ENCODE data around the gene BEST1. TPM values are rescaled to one million over a fixed set of nuclear protein-coding genes. Genes with fewer than 3 reads are reported as not detected.

The BEST1 gene
- total RNA-seq, 1 experiment from 2014 or later: 2.3 TPM

DNA sequence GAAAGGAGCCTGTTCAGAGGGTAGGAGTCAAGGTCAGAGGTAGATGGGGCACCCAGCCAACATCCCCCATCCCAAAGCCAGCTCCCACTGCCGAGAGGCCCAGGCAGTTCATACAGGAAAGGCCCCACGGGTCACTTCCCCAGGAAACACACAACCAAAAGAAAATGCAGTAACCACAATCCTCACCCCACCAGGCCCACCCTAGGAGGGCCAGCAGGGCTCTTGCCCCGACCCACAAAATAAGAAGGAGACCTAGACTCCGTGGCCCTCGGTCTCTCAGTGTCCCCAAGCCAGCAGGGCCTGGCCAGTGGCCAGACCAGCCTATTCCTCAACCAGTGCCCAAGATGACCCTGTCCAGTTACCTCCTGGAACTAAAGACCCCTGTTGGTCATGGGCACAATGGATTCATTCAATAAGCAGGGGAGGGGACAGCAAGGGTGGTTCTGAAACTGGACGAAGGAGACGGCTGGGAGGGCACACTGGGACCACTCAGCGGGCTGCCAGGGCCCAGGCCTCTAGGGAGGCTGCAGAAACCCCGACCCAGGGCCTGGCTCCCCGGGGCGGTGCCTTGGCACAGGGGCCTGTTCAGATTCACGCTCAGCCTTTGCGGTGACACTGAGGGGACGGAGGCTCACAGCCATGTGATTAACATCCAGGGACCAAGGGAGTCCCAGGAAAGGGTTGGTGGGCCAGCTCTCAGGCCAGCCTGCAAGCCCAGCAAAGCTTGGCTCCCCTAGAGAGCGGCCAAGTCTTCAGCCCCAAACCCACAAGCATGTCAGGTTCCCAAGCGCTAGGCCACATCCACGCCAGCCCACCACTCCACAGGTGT lies 38.2 kb upstream of the BEST1 start:
- Histone ChIP-seq H3K4me2 (ENCODE audit: low read length) (no peak overlapping the region), H3K27ac (ENCODE audit: low read depth, low read length) (no peak overlapping the region), H4K20me1 (ENCODE audit: insufficient read depth) (no peaks in the 10 kb centered on the region), H3K27me3 (ENCODE audit: insufficient read depth, low read length) (no peaks in the 10 kb centered on the region), H2AFZ (ENCODE audit: low read depth, low read length, poor library complexity, severe bottlenecking) (no peak overlapping the region), H3K36me3 (ENCODE audit: control insufficient read depth in 1 of 2, insufficient read depth in 2 of 2, low read length in 2 of 2) (no peaks in the 10 kb centered on the region), H3K9me3 (ENCODE audit: control insufficient read depth in 1 of 2, insufficient read depth in 1 of 2, low read depth in 1 of 2, low read length in 2 of 2) (no peaks in the 10 kb centered on the region), H3K9me2 (ENCODE audit: insufficient read depth) (no peaks in the 10 kb centered on the region), H3K4me1 (ENCODE audit: control insufficient read depth in 1 of 2, insufficient read depth in 2 of 2, low read length in 2 of 2) (peaks cover 0 to 7% of the 10 kb centered on the region in 2 experiments; a peak in 2 of 4 replicates), H3K79me2 (ENCODE audit: insufficient read depth, low read length) (no peaks in the 10 kb centered on the region), H3K4me3 (replicated peaks in 1 of 2; ENCODE audit: low read depth in 1 of 2, low read length in 2 of 2) (no peak overlapping the region), H3K9ac (ENCODE audit: low read length) (no peak overlapping the region)
- ChIA-PET RAD21 (ENCODE audit: low non-redundant PET in 1 of 2, low total read pairs in 2 of 2, uncharacterized antibody in 2 of 2, unreplicated experiment in 2 of 2) (no interaction called here), CTCF (no interaction called here), POLR2A (no interaction called here)
- ATAC-seq (no peak), DNase-seq (ENCODE audit: low read depth, low spot score) (no peak)
- intact Hi-C loops (cut with micrococcal nuclease): no loop called here
- no peak for TF ChIP-seq FOSL1 (IDR thresholded peaks at IDR 0.05; ENCODE audit: low read depth)
- TF ChIP-seq, protein P1, sequence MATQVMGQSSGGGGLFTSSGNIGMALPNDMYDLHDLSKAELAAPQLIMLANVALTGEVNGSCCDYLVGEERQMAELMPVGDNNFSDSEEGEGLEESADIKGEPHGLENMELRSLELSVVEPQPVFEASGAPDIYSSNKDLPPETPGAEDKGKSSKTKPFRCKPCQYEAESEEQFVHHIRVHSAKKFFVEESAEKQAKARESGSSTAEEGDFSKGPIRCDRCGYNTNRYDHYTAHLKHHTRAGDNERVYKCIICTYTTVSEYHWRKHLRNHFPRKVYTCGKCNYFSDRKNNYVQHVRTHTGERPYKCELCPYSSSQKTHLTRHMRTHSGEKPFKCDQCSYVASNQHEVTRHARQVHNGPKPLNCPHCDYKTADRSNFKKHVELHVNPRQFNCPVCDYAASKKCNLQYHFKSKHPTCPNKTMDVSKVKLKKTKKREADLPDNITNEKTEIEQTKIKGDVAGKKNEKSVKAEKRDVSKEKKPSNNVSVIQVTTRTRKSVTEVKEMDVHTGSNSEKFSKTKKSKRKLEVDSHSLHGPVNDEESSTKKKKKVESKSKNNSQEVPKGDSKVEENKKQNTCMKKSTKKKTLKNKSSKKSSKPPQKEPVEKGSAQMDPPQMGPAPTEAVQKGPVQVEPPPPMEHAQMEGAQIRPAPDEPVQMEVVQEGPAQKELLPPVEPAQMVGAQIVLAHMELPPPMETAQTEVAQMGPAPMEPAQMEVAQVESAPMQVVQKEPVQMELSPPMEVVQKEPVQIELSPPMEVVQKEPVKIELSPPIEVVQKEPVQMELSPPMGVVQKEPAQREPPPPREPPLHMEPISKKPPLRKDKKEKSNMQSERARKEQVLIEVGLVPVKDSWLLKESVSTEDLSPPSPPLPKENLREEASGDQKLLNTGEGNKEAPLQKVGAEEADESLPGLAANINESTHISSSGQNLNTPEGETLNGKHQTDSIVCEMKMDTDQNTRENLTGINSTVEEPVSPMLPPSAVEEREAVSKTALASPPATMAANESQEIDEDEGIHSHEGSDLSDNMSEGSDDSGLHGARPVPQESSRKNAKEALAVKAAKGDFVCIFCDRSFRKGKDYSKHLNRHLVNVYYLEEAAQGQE (IDR thresholded peaks at IDR 0.05; ENCODE audit: low read depth): no peak
- no peak for TF ChIP-seq EZH2phosphoT487 (IDR thresholded peaks at IDR 0.05; ENCODE audit: borderline replicate concordance)
- TF ChIP-seq POLR2AphosphoS5 (IDR thresholded peaks at IDR 0.05; ENCODE audit: low read depth, low read length): no peak
- TF ChIP-seq ZNF274 (IDR thresholded peaks at IDR 0.05; ENCODE audit: low read depth, low read length): no peak
- no peak for TF ChIP-seq EZH2 (IDR thresholded peaks at IDR 0.05)
- TF ChIP-seq SP1 (IDR thresholded peaks at IDR 0.05; ENCODE audit: low read depth): no peak
- no peak for TF ChIP-seq EGR1 (IDR thresholded peaks at IDR 0.05; ENCODE audit: low read depth)
- no peak for TF ChIP-seq ELF1 (IDR thresholded peaks at IDR 0.05; ENCODE audit: borderline replicate concordance, low read depth)
- TF ChIP-seq SIN3A (IDR thresholded peaks at IDR 0.05; ENCODE audit: low read depth): no peak
- TF ChIP-seq, protein P2, sequence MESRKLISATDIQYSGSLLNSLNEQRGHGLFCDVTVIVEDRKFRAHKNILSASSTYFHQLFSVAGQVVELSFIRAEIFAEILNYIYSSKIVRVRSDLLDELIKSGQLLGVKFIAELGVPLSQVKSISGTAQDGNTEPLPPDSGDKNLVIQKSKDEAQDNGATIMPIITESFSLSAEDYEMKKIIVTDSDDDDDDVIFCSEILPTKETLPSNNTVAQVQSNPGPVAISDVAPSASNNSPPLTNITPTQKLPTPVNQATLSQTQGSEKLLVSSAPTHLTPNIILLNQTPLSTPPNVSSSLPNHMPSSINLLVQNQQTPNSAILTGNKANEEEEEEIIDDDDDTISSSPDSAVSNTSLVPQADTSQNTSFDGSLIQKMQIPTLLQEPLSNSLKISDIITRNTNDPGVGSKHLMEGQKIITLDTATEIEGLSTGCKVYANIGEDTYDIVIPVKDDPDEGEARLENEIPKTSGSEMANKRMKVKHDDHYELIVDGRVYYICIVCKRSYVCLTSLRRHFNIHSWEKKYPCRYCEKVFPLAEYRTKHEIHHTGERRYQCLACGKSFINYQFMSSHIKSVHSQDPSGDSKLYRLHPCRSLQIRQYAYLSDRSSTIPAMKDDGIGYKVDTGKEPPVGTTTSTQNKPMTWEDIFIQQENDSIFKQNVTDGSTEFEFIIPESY (IDR thresholded peaks at IDR 0.05; ENCODE audit: extremely low read depth, insufficient replicate concordance, low read length): no peak
- TF ChIP-seq JUND (IDR thresholded peaks at IDR 0.05): no peak
- no peak for TF ChIP-seq ZFX (IDR thresholded peaks at IDR 0.05)
- no peak for TF ChIP-seq CEBPB (IDR thresholded peaks at IDR 0.05; ENCODE audit: low read depth)
- TF ChIP-seq YY1 (IDR thresholded peaks at IDR 0.05; ENCODE audit: extremely low read depth, insufficient replicate concordance, low read depth, low read length): no peak
- TF ChIP-seq, protein P3, sequence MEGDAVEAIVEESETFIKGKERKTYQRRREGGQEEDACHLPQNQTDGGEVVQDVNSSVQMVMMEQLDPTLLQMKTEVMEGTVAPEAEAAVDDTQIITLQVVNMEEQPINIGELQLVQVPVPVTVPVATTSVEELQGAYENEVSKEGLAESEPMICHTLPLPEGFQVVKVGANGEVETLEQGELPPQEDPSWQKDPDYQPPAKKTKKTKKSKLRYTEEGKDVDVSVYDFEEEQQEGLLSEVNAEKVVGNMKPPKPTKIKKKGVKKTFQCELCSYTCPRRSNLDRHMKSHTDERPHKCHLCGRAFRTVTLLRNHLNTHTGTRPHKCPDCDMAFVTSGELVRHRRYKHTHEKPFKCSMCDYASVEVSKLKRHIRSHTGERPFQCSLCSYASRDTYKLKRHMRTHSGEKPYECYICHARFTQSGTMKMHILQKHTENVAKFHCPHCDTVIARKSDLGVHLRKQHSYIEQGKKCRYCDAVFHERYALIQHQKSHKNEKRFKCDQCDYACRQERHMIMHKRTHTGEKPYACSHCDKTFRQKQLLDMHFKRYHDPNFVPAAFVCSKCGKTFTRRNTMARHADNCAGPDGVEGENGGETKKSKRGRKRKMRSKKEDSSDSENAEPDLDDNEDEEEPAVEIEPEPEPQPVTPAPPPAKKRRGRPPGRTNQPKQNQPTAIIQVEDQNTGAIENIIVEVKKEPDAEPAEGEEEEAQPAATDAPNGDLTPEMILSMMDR (IDR thresholded peaks at IDR 0.05 in 2 of 3, conservative IDR thresholded peaks at IDR 0.05 in 1 of 3; ENCODE audit: borderline replicate concordance in 1 of 3, insufficient read depth in 1 of 3, low read depth in 2 of 3, low read length in 2 of 3): no peak
- TF ChIP-seq SRF (IDR thresholded peaks at IDR 0.05; ENCODE audit: low read depth): no peak
- TF ChIP-seq CBX3 (IDR thresholded peaks at IDR 0.05; ENCODE audit: low read depth): no peak
- TF ChIP-seq RAD21 (IDR thresholded peaks at IDR 0.05; ENCODE audit: low read depth): no peak
- TF ChIP-seq POLR2A (IDR thresholded peaks at IDR 0.05; ENCODE audit: borderline replicate concordance, extremely low read depth, insufficient read depth, insufficient read length): no peak
- BruUV-seq (replicated peaks): no TSS peak

Data from HCT116 (cell line).